ENCODE measurements around the gene SCFD2.
A peak's percentile ranks its signal among the peaks of the same experiment; 100 is the strongest.
"Not testable (repeated sequence)": the region's sequence is repeated elsewhere in the genome, so short reads cannot be mapped to it uniquely, and the experiment has no call there.

Gene SCFD2

DNA sequence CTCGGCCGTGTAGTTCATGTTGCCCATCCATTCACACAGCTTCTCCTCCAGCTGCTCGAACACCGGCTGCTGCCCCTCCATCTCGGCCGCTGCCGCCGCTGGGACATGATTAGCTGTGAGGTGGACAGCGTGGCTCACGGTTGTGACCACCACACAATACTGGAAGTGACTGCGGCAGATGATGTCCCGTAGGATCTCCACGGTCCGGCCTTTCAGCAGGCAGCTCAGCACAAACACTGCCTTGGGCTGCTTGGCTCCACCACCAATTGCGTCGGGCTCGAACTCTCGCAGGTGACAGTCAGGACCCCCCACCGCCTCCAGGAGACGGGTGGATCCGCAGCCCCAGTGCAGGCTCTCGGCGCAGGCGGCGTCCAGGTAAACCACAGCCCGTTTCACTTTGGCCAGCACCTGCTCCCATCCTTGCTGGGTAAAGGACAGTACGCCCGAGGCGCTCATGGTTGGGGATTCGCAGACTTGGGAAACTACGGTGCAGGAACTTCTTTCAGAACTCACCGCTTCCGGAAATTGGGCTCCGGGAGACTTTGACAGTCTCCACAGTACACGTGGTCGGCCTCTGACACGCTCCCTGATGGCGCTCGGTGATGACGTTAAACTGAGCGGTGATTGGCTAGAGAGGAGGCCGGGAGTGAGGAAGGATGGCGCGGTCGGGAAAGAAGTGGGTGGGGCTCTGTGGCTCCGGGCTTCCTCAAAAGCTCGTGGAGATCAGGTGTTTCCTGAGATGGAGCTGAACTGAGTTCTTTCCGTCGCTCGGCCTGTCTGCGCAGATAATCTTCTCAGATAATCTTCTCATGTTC, at the start of gene SCFD2:
SCFD2 (minus strand) TSS at position 576 of the 815 bp plus-strand sequence.
- Mint-ChIP-seq H3K27me3 (peaks cover 8% of the 10 kb centered on the region), H3K4me1 (peaks cover 46% of the 10 kb centered on the region)

GRCh38 chr4:53409479-53409878, 43.6 kb upstream of the SCFD2 start:
- H3K9me3 Mint-ChIP-seq, H3K27ac Mint-ChIP-seq, H3K27me3 Mint-ChIP-seq: not testable (repeated sequence)

More for the DNA sequence above, at the start of gene SCFD2:
- Mint-ChIP-seq H3K36me3 (ENCODE audit: low read depth) (peaks cover 16% of the 10 kb centered on the region), H3K9me3 (no peaks in the 10 kb centered on the region), H3K4me3 (peak within 1 kb of the TSS; percentile 97), H3K27ac (peak within 1 kb of the TSS; percentile 96)
- DNase-seq (peak; percentile 97), ATAC-seq (peak; percentile 99)

GRCh38 chr4:53380221-53380620, 14.4 kb upstream of the SCFD2 start:
- H3K4me3 Mint-ChIP-seq: no peak overlapping the region
- H3K9me3 Mint-ChIP-seq: no peaks in the 10 kb centered on the region
- no peak overlapping the region for H3K27ac Mint-ChIP-seq
- peaks cover 26% of the 10 kb centered on the region for H3K36me3 Mint-ChIP-seq (ENCODE audit: low read depth)
- peaks cover 4% of the 10 kb centered on the region for H3K27me3 Mint-ChIP-seq
- DNase-seq (no peak), ATAC-seq (no peak)
- peaks cover 37% of the 10 kb centered on the region for H3K4me1 Mint-ChIP-seq

More at GRCh38 chr4:53409479-53409878, 43.6 kb upstream of the SCFD2 start:
- Mint-ChIP-seq H3K4me1 (peaks cover 37% of the 10 kb centered on the region), H3K36me3 (ENCODE audit: low read depth) (peaks cover 47% of the 10 kb centered on the region)
- not testable (repeated sequence) for ATAC-seq, H3K4me3 Mint-ChIP-seq, DNase-seq

DNA sequence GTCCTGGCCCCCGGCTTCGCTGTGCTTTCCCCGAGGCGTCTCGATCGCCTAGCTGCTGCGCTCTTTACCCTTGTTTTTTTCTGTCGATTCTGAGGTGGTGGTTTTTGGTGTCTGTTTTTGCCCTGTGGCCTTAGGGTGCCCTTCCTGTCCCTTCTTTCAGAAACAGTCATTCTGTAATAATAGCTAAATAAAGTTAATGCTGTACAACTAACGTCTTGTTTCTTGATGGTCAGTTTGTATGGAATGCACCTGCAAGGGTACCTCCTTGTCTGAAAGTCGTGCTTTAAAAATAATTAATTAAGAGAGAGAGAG, 12.3 kb upstream of the SCFD2 start:
- H3K9me3 Mint-ChIP-seq: no peaks in the 10 kb centered on the region
- DNase-seq: no peak
- H3K36me3 Mint-ChIP-seq (ENCODE audit: low read depth): peaks cover 18% of the 10 kb centered on the region
- ATAC-seq: no peak
- H3K4me3 Mint-ChIP-seq: peak overlapping the region; percentile 93
- H3K27ac Mint-ChIP-seq: peak overlapping the region; percentile 91
- peaks cover 37% of the 10 kb centered on the region for H3K4me1 Mint-ChIP-seq
- peaks cover 6% of the 10 kb centered on the region for H3K27me3 Mint-ChIP-seq

GRCh38 chr4:53377319-53378170, 11.7 kb upstream of the SCFD2 start, which contains the start of gene FIP1L1:
TSS of gene FIP1L1 (plus strand) at chr4:53377641. CDS start at chr4:53377839, 198 bp downstream.
- Mint-ChIP-seq H3K27me3 (peaks cover 6% of the 10 kb centered on the region), H3K27ac (peak within 1 kb of the TSS; percentile 91), H3K4me3 (peak within 1 kb of the TSS; percentile 93), H3K4me1 (peaks cover 37% of the 10 kb centered on the region), H3K9me3 (no peaks in the 10 kb centered on the region), H3K36me3 (ENCODE audit: low read depth) (peaks cover 14% of the 10 kb centered on the region)
- DNase-seq (peak; percentile 97), ATAC-seq (peak; percentile 95)

DNA sequence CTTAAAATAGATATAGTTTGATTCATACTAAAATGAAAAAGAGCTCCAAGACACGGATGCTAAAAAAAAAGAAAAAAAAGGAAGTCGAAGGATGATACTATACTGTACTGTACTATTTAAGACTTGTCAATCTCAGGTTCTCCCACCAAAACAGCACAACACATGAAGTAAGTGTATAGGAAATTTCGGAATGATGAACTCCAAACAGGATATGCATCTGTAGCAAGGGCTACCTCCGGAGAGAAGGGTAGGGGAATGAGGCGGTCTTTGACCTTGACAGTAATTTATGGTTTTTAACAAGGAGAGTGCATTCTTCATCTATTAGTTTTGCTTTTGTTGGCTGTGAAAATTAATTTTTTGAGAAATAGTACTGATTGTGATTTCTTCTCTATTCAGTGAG, 11.0 kb upstream of the SCFD2 start:
- Mint-ChIP-seq H3K4me3 (peak overlapping the region; percentile 93), H3K4me1 (peaks cover 37% of the 10 kb centered on the region), H3K36me3 (ENCODE audit: low read depth) (peaks cover 9% of the 10 kb centered on the region), H3K27ac (peak overlapping the region; percentile 91), H3K27me3 (peaks cover 10% of the 10 kb centered on the region), H3K9me3 (no peaks in the 10 kb centered on the region)
- no peak for DNase-seq
- ATAC-seq: no peak

- Mint-ChIP-seq H3K4me3 (no peak overlapping the region), H3K27ac (no peak overlapping the region), H3K36me3 (ENCODE audit: low read depth) (peaks cover 5% of the 10 kb centered on the region), H3K27me3 (peaks cover 16% of the 10 kb centered on the region), H3K9me3 (no peaks in the 10 kb centered on the region), H3K4me1 (peaks cover 25% of the 10 kb centered on the region)
- DNase-seq: no peak
- ATAC-seq: no peak
These were observed 9.0 kb upstream of the SCFD2 start for GRCh38 chr4:53374777-53375258.

GRCh38 chr4:53371843-53372521, 6.1 kb upstream of the SCFD2 start:
- Mint-ChIP-seq H3K4me1 (peaks cover 5% of the 10 kb centered on the region), H3K27me3 (peaks cover 15% of the 10 kb centered on the region), H3K36me3 (ENCODE audit: low read depth) (no peaks in the 10 kb centered on the region), H3K9me3 (no peaks in the 10 kb centered on the region), H3K4me3 (no peak overlapping the region), H3K27ac (no peak overlapping the region)
- ATAC-seq (no peak), DNase-seq (no peak)

DNA sequence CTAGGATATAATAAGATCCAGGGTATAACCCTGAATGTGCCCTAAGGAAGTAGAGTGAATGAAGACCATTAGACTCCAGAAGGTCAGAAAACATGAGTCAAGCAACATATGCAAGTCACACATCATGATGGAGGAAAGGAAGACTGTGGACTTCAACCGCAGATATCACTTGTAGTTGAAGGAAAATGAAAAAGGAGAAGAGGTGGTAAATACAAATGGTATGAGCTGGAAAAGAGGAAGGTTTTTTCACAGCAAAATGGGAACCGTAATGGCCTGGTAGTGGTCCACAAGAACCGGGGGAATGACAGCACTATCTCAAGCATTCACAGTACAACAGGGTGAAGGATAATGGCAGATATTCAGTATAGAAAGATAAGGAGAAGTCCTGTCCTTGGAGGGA, 5.2 kb upstream of the SCFD2 start:
- DNase-seq (no peak), ATAC-seq (no peak)
- H3K27me3 Mint-ChIP-seq: peaks cover 15% of the 10 kb centered on the region
- no peaks in the 10 kb centered on the region for H3K9me3 Mint-ChIP-seq
- peaks cover 10% of the 10 kb centered on the region for H3K4me1 Mint-ChIP-seq
- H3K27ac Mint-ChIP-seq: no peak overlapping the region
- H3K36me3 Mint-ChIP-seq (ENCODE audit: low read depth): no peaks in the 10 kb centered on the region
- H3K4me3 Mint-ChIP-seq: no peak overlapping the region

DNA sequence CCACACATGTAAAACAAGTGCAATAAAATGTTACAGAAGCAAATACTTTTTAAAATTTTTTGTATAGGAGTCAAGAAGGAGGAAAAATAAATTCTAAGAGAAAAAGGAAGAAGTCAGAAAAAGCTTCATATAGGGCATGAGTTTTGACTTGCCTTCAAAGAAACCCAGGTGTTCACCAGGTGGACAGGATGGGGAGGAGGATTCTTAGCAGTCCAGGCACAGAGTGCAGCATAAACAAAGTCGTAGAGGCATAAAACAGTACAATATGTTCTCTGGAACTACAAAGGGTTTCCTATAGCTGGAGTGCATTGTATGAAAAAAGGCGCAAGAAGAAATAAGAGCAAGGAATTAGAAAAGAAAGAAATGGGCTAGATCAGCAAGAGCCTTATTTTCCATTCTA, 1.9 kb upstream of the SCFD2 start:
- Mint-ChIP-seq H3K4me1 (peaks cover 26% of the 10 kb centered on the region), H3K4me3 (no peak overlapping the region), H3K36me3 (ENCODE audit: low read depth) (peaks cover 5% of the 10 kb centered on the region), H3K27ac (no peak overlapping the region), H3K27me3 (peaks cover 15% of the 10 kb centered on the region), H3K9me3 (no peaks in the 10 kb centered on the region)
- ATAC-seq (no peak), DNase-seq (no peak)

- Mint-ChIP-seq H3K27me3 (peaks cover 11% of the 10 kb centered on the region), H3K9me3 (no peaks in the 10 kb centered on the region), H3K4me1 (peaks cover 40% of the 10 kb centered on the region), H3K4me3 (peak overlapping the region; percentile 97), H3K27ac (peak overlapping the region; percentile 96), H3K36me3 (ENCODE audit: low read depth) (peaks cover 11% of the 10 kb centered on the region)
- ATAC-seq: peak; percentile 11
- DNase-seq: no peak
These were observed 448 bp upstream of the SCFD2 start for GRCh38 chr4:53366301-53366716.

GRCh38 chr4:53365121-53365485, 758 bp downstream of the SCFD2 start:
- Mint-ChIP-seq H3K4me3 (peak overlapping the region; percentile 97), H3K36me3 (ENCODE audit: low read depth) (peaks cover 20% of the 10 kb centered on the region), H3K27ac (peak overlapping the region; percentile 96), H3K9me3 (no peaks in the 10 kb centered on the region), H3K27me3 (peaks cover 7% of the 10 kb centered on the region), H3K4me1 (peaks cover 52% of the 10 kb centered on the region)
- ATAC-seq: no peak
- DNase-seq: peak; percentile 11

GRCh38 chr4:53364624-53365023, 1.2 kb downstream of the SCFD2 start:
- Mint-ChIP-seq H3K4me1 (peaks cover 56% of the 10 kb centered on the region), H3K36me3 (ENCODE audit: low read depth) (peaks cover 20% of the 10 kb centered on the region)
- DNase-seq: no peak

DNA sequence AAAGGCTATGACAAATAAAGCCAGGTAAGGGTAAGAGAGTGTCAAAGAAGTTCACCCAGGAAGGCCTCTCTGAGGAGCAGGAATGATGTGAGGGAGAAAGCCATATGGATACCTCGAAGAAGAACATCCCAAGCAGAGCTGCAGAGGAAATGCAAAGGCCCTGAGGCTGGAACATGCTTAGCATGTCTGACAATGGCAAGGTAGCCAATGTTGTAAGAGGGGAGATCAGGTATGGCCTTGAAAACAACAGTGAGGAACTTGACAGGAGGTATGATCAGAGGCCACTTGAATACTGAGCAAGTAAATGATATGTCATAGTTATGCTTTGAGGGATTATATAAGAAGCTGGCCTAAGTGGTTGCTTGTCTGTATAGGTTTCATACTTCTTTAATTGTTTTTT, 3.8 kb downstream of the SCFD2 start:
- H3K27ac Mint-ChIP-seq: no peak overlapping the region
- peaks cover 63% of the 10 kb centered on the region for H3K4me1 Mint-ChIP-seq
- peak overlapping the region; percentile 70 for H3K4me3 Mint-ChIP-seq
- H3K27me3 Mint-ChIP-seq: peaks cover 2% of the 10 kb centered on the region
- no peaks in the 10 kb centered on the region for H3K9me3 Mint-ChIP-seq
- no peak for ATAC-seq
- peaks cover 27% of the 10 kb centered on the region for H3K36me3 Mint-ChIP-seq (ENCODE audit: low read depth)
- no peak for DNase-seq

More at GRCh38 chr4:53364624-53365023, 1.2 kb downstream of the SCFD2 start:
- Mint-ChIP-seq H3K27ac (peak overlapping the region; percentile 96), H3K4me3 (peak overlapping the region; percentile 97), H3K9me3 (no peaks in the 10 kb centered on the region), H3K27me3 (peaks cover 4% of the 10 kb centered on the region)
- no peak for ATAC-seq

All from activated naive CD8-positive, alpha-beta T cell treated with anti-CD3 and anti-CD28 coated beads, Interleukin-2, amount 50 U/mL, for 24 hours (primary cell).